ENCODE results near the gene TMEM198. TPM values are rescaled to one million over a fixed set of nuclear protein-coding genes. Genes with fewer than 3 reads are reported as not detected.

The TMEM198 gene
- total RNA-seq, 2 experiments from 2014 or later = 0.86 to 1.1 TPM

- no peak overlapping the region for H3K4me3 Mint-ChIP-seq
- no peak overlapping the region for H3K27ac Mint-ChIP-seq
- intact Hi-C loops (cut with micrococcal nuclease) = no loop called here
- peaks cover 25% of the 10 kb centered on the region for H3K4me1 Mint-ChIP-seq (ENCODE audit: low read depth)
- H3K9me3 Mint-ChIP-seq = no peaks in the 10 kb centered on the region
- CTCF ChIA-PET = interaction anchor here (1.1 to 3.8 kb wide), 7 partner anchors 11 to 36 kb away, joined by 3 to 29 read pairs (median 5); partner anchors contain the start of gene GMPPA
- peaks cover 5% of the 10 kb centered on the region for H3K36me3 Mint-ChIP-seq (ENCODE audit: low read depth)
- H3K27me3 Mint-ChIP-seq (ENCODE audit: low read depth) = peaks cover 58% of the 10 kb centered on the region
- DNase-seq = no peak
Observed at GRCh38 chr2:219511547-219512325, 32.1 kb upstream of the TMEM198 start.

GRCh38 chr2:219512524-219513216 is 31.2 kb upstream of the TMEM198 start:
- DNase-seq = no peak
- Mint-ChIP-seq H3K4me3 (no peak overlapping the region), H3K4me1 (ENCODE audit: low read depth) (peaks cover 25% of the 10 kb centered on the region), H3K36me3 (ENCODE audit: low read depth) (no peaks in the 10 kb centered on the region), H3K27ac (no peak overlapping the region), H3K27me3 (ENCODE audit: low read depth) (peaks cover 61% of the 10 kb centered on the region), H3K9me3 (no peaks in the 10 kb centered on the region)
- intact Hi-C loops (cut with micrococcal nuclease) = no loop called here
- CTCF ChIA-PET = interaction anchor here (1.8 to 3.8 kb wide), 2 partner anchors 16 to 29 kb away, joined by 9 to 29 read pairs; no protein-coding TSS in a partner anchor

GRCh38 chr2:219513787-219514186 is 30.0 kb upstream of the TMEM198 start:
- peaks cover 25% of the 10 kb centered on the region for H3K4me1 Mint-ChIP-seq (ENCODE audit: low read depth)
- no peak for DNase-seq
- peaks cover 68% of the 10 kb centered on the region for H3K27me3 Mint-ChIP-seq (ENCODE audit: low read depth)
- H3K27ac Mint-ChIP-seq = no peak overlapping the region
- no peaks in the 10 kb centered on the region for H3K9me3 Mint-ChIP-seq
- CTCF ChIA-PET = interaction anchor here (1.1 to 3.8 kb wide), 2 partner anchors 15 to 29 kb away, joined by 3 to 29 read pairs; partner anchors contain the start of gene CHPF
- no peaks in the 10 kb centered on the region for H3K36me3 Mint-ChIP-seq (ENCODE audit: low read depth)
- no peak overlapping the region for H3K4me3 Mint-ChIP-seq
- intact Hi-C loops (cut with micrococcal nuclease) = no loop called here

- no peak within 1 kb of the TSS for H3K27ac Mint-ChIP-seq
- H3K4me3 Mint-ChIP-seq = no peak within 1 kb of the TSS
- CTCF ChIA-PET = interaction anchor here (1.1 to 3.8 kb wide), 2 partner anchors 15 to 29 kb away, joined by 3 to 29 read pairs; partner anchors contain the start of gene CHPF
Observed at GRCh38 chr2:219514196-219514761, 29.5 kb upstream of the TMEM198 start, which contains the start of gene ASIC4. ASIC4 (plus strand) TSS chr2:219514482; CDS start chr2:219514725, 243 bp downstream.

GRCh38 chr2:219514836-219515235 is 29.0 kb upstream of the TMEM198 start:
- Mint-ChIP-seq H3K27ac (no peak overlapping the region), H3K27me3 (ENCODE audit: low read depth) (peaks cover 67% of the 10 kb centered on the region), H3K4me1 (ENCODE audit: low read depth) (peaks cover 20% of the 10 kb centered on the region), H3K36me3 (ENCODE audit: low read depth) (no peaks in the 10 kb centered on the region), H3K9me3 (no peaks in the 10 kb centered on the region), H3K4me3 (no peak overlapping the region)
- intact Hi-C loops (cut with micrococcal nuclease) = no loop called here
- CTCF ChIA-PET = interaction anchor here (1.6 to 1.7 kb wide), 2 partner anchors 15 to 16 kb away, joined by 4 to 10 read pairs; partner anchors contain the start of gene GMPPA
- no peak for DNase-seq

More at GRCh38 chr2:219514196-219514761, 29.5 kb upstream of the TMEM198 start, which contains the start of gene ASIC4:
- peaks cover 25% of the 10 kb centered on the region for H3K4me1 Mint-ChIP-seq (ENCODE audit: low read depth)
- H3K9me3 Mint-ChIP-seq = no peaks in the 10 kb centered on the region
- no peaks in the 10 kb centered on the region for H3K36me3 Mint-ChIP-seq (ENCODE audit: low read depth)
- H3K27me3 Mint-ChIP-seq (ENCODE audit: low read depth) = peaks cover 70% of the 10 kb centered on the region
- intact Hi-C loops (cut with micrococcal nuclease) = no loop called here
- DNase-seq = no peak

- CTCF ChIA-PET = interaction anchor here (1.6 to 1.7 kb wide), 2 partner anchors 14 to 17 kb away, joined by 4 to 10 read pairs; partner anchors contain the start of gene GMPPA
- Mint-ChIP-seq H3K9me3 (no peaks in the 10 kb centered on the region), H3K4me3 (no peak overlapping the region), H3K4me1 (ENCODE audit: low read depth) (peaks cover 13% of the 10 kb centered on the region), H3K27me3 (ENCODE audit: low read depth) (peaks cover 62% of the 10 kb centered on the region), H3K27ac (no peak overlapping the region), H3K36me3 (ENCODE audit: low read depth) (no peaks in the 10 kb centered on the region)
- intact Hi-C loops (cut with micrococcal nuclease) = no loop called here
- no peak for DNase-seq
Observed at GRCh38 chr2:219515874-219516629, 27.8 kb upstream of the TMEM198 start.

- H3K4me1 Mint-ChIP-seq (ENCODE audit: low read depth) = peaks cover 18% of the 10 kb centered on the region
- DNase-seq = no peak
- H3K27ac Mint-ChIP-seq = no peak overlapping the region
- intact Hi-C loops (cut with micrococcal nuclease) = no loop called here
- H3K27me3 Mint-ChIP-seq (ENCODE audit: low read depth) = peaks cover 63% of the 10 kb centered on the region
- no peaks in the 10 kb centered on the region for H3K9me3 Mint-ChIP-seq
- no peaks in the 10 kb centered on the region for H3K36me3 Mint-ChIP-seq (ENCODE audit: low read depth)
- CTCF ChIA-PET = interaction anchor here (0.8 kb wide), 1 partner anchor 173 kb away, joined by 4 read pairs; no protein-coding TSS in a partner anchor
- H3K4me3 Mint-ChIP-seq = no peak overlapping the region
Observed at GRCh38 chr2:219516888-219517287, 26.9 kb upstream of the TMEM198 start.

GRCh38 chr2:219517954-219518778 is 25.7 kb upstream of the TMEM198 start:
- no peaks in the 10 kb centered on the region for H3K9me3 Mint-ChIP-seq
- no peak overlapping the region for H3K27ac Mint-ChIP-seq
- no peaks in the 10 kb centered on the region for H3K36me3 Mint-ChIP-seq (ENCODE audit: low read depth)
- DNase-seq = no peak
- peaks cover 58% of the 10 kb centered on the region for H3K27me3 Mint-ChIP-seq (ENCODE audit: low read depth)
- intact Hi-C loops (cut with micrococcal nuclease) = no loop called here
- no peak overlapping the region for H3K4me3 Mint-ChIP-seq
- CTCF ChIA-PET = interaction anchor here (1.4 to 4.4 kb wide), 4 partner anchors 9 to 23 kb away, joined by 9 to 35 read pairs (median 20); a partner anchor contains a TSS
- H3K4me1 Mint-ChIP-seq (ENCODE audit: low read depth) = peaks cover 20% of the 10 kb centered on the region

GRCh38 chr2:219519526-219519916 is 24.3 kb upstream of the TMEM198 start:
- Mint-ChIP-seq H3K9me3 (no peaks in the 10 kb centered on the region), H3K4me1 (ENCODE audit: low read depth) (peaks cover 14% of the 10 kb centered on the region), H3K4me3 (no peak overlapping the region), H3K36me3 (ENCODE audit: low read depth) (no peaks in the 10 kb centered on the region), H3K27me3 (ENCODE audit: low read depth) (peaks cover 60% of the 10 kb centered on the region), H3K27ac (no peak overlapping the region)
- DNase-seq = no peak
- intact Hi-C loops (cut with micrococcal nuclease) = no loop called here
- CTCF ChIA-PET = interaction anchor here (0.9 to 4.4 kb wide), 4 partner anchors 10 to 43 kb away, joined by 3 to 35 read pairs (median 20); a partner anchor contains a TSS

- no peak for DNase-seq
- H3K27ac Mint-ChIP-seq = no peak overlapping the region
- H3K36me3 Mint-ChIP-seq (ENCODE audit: low read depth) = no peaks in the 10 kb centered on the region
- intact Hi-C loops (cut with micrococcal nuclease) = loop anchor here (2.0 kb wide), 1 partner anchor 43 kb away; no protein-coding TSS in a partner anchor
- no peak overlapping the region for H3K4me3 Mint-ChIP-seq
- peaks cover 14% of the 10 kb centered on the region for H3K4me1 Mint-ChIP-seq (ENCODE audit: low read depth)
- CTCF ChIA-PET = interaction anchor here (0.6 to 4.4 kb wide), 9 partner anchors 9 to 459 kb away, joined by 3 to 35 read pairs (median 5); partner anchors contain the start of gene IHH
- H3K27me3 Mint-ChIP-seq (ENCODE audit: low read depth) = peaks cover 64% of the 10 kb centered on the region
- H3K9me3 Mint-ChIP-seq = no peaks in the 10 kb centered on the region
Observed at GRCh38 chr2:219520079-219520478, 23.7 kb upstream of the TMEM198 start.

Measured in activated naive CD4-positive, alpha-beta T cell treated with anti-CD3 and anti-CD28 coated beads for 36 hours (primary cell).